H7 (cell line): Measurements from ENCODE around the gene STARD13. TPM values are rescaled to one million over a fixed set of nuclear protein-coding genes. Genes with fewer than 3 reads are reported as not detected.

Experiments
- DNase-seq: peaks from one replicate; pipeline ENCODE4 v3.0.0; 2012
- H3K27me3 ChIP-seq: 2 replicates; pipeline ENCODE4 v1.6.0; 2011; ENCODE audit warnings: mild to moderate bottlenecking, low read length; ENCODE audit not compliant: control insufficient read depth, insufficient read depth
- H3K36me3 ChIP-seq: replicated peaks from 2 replicates; pipeline ENCODE4 v1.5.1; 2011; ENCODE audit warnings: low read length; ENCODE audit not compliant: control insufficient read depth, insufficient read depth
- H3K4me3 ChIP-seq: 2 replicates; pipeline ENCODE4 v1.5.1; 2011; ENCODE audit warnings: low read depth, mild to moderate bottlenecking, control low read depth, low read length, moderate library complexity; ENCODE audit not compliant: insufficient read depth
- total RNA-seq: library from RNA; depleted of rRNA; stranded (reverse); fragments of >200 nt; shearing (Covaris generic); gene quantifications from 2 replicates; pipeline ENCODE4 v1.2.3, GENCODE V29; 2014

Gene STARD13
- total RNA-seq, 1 experiment from 2014 or later: 0.73 TPM

DNA sequence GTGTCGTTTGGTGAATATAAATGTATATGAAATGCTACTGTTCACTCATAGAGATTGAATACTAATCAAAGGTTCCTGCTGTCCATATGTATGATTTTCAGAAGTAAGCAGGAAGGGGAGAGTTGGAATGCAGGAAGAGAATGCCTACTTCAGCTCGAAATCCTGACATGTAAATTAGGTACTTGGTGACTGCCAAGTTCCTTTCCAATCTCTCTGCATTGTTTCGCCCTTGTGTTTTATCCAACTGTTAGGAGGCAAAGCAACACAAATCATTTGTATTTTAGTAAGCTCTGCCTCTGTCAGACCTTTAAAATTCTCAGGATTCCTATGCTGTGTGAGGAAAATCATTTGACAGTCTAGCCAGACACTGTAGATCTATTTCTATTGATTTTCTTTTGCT is 9.0 kb downstream of the STARD13 start:
- Histone ChIP-seq H3K27me3 (no peaks in the 10 kb centered on the region), H3K36me3 (no peaks in the 10 kb centered on the region), H3K4me3 (no peak overlapping the region)
- no peak for DNase-seq

DNA sequence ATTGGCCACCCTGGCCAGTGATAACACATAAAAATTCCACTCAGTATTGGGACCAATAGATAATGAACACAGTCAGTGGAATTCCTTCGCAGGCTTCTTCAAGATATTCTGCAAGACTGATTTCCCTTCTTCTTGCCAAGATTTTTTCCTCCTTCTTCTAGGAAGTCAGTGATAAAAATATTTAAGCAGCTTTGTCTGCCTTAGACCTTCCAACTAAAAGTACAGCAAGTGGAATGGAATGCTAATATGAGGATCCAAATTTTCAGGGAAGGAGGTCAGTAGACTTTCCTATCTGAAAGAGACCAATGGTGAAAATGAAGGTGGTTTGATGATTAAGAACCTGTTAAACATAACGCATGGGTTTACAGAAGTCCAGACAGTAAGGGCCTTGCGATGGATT is 9.6 kb downstream of the STARD13 start:
- no peaks in the 10 kb centered on the region for H3K27me3 ChIP-seq
- no peaks in the 10 kb centered on the region for H3K36me3 ChIP-seq
- no peak overlapping the region for H3K4me3 ChIP-seq
- DNase-seq: no peak

DNA sequence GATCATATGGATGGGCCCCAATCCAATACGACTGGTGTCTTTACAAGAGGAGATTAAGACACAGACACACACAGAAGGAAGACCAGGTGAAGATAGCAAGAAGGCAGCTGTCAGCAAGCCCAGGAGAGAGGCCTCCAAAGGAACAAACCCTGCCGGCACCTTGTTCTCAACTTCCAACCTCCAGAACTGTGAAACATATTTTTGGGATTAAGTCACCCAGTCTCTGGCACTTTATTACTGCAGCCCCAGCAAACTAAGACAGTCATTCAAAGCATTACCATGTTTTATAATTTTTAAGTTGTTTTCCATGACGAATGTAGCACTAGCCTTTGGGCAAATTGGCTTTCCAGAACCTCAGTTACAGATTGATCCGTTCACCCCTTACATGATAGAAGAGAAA is 11.3 kb downstream of the STARD13 start:
- no peaks in the 10 kb centered on the region for H3K36me3 ChIP-seq

DNA sequence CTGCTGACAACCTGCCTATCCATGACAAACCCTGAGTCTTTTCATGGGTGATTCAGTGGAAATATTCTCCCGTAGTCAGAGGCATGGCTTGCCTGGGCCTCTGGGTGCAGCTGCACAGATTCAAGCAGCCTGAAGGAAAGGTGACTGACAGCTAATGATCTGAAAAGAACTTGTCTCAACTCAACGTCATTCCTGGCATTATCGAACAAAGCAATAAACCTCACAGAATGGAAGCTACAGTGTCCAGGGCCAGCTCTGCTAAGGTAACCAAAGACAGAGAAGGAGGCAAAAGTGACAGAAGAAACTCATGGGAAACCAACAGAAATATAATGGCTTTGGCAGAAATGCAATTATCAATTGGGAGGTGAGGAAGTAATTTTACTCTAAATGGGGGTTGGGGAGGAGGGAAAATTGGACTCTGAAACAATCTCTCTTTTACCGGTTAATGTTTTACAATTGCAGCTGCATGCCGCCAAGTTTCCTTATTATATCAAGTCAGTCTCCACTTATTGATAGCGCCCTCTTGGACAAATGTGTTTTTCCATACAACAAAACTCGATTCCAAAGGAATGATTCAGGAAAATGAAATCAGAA is 12.9 kb downstream of the STARD13 start:
- no peak overlapping the region for H3K4me3 ChIP-seq
- no peaks in the 10 kb centered on the region for H3K36me3 ChIP-seq
- DNase-seq: no peak
- H3K27me3 ChIP-seq: no peaks in the 10 kb centered on the region

More for the DNA sequence above, 11.3 kb downstream of the STARD13 start:
- no peaks in the 10 kb centered on the region for H3K27me3 ChIP-seq
- H3K4me3 ChIP-seq: no peak overlapping the region
- no peak for DNase-seq

DNA sequence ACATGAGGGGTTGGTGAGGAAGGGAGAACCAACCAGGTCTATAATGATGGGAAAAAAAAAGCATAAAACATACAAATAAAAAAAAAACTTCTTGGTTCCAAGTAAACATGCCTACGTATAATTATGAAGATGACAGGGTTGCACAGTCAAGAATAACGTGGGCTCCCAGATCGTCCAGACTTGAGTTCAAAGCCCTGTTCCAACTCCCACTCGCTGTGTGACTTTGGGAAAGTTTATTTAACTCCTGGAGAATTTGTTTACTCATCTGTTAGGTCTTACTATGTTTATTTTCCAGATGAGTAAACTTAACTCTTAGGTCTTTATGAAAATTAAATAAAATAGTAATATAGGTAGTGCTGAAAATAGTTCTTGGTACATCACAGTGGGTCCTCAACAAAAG is 13.8 kb downstream of the STARD13 start:
- DNase-seq: no peak
- Histone ChIP-seq H3K27me3 (no peaks in the 10 kb centered on the region), H3K4me3 (no peak overlapping the region), H3K36me3 (no peaks in the 10 kb centered on the region)

DNA sequence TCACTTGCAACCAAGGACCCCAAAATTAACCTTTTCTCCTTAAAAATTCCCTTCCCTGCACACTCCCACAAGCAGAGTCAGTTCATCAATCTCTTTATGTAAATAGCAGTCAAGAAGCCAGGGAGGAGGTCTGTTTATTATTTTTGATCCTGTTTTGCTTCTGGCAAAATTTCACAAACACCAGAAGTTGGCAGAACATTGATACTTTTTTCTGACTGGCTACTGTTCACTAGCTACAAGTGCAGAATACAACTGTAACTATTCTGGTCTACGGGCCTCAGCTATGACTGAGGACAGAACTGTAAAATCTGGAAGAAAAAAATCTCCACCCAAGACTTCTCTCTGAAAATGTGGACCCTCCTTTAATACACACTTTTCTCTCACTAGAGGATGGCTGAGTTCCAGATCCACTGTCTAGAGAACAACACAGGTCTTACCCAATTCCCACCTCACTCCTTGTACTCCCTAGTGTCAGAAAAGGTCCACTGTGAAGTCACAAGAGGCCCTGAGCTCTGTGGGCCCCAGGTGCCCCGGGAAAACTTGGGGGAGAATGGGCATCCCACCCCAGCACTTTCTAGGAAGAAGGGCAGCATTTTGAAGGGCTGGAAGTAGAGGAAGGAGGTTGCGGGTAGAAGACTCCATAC is 14.5 kb downstream of the STARD13 start:
- Histone ChIP-seq H3K4me3 (no peak overlapping the region), H3K36me3 (no peaks in the 10 kb centered on the region), H3K27me3 (no peaks in the 10 kb centered on the region)
- DNase-seq: no peak

DNA sequence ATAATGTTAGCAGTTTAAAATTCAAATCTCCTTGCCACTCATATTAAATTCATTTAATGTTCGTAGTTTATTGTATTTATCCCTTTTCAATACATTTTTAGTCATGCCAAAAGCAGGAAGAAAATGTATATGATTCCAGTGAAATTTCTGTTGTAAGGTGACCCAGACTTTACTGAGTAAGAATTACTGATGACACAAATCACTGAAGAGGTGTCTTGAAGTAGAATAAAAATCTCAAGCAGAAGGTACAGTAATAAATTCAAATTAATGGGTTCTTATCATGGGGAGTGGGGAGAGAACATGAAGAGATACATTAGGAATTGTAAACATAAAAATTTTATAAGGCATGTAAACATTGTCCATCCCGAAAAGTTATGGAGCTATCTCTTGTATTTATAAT is 19.9 kb downstream of the STARD13 start:
- DNase-seq: no peak
- no peaks in the 10 kb centered on the region for H3K36me3 ChIP-seq
- no peak overlapping the region for H3K4me3 ChIP-seq
- no peaks in the 10 kb centered on the region for H3K27me3 ChIP-seq

DNA sequence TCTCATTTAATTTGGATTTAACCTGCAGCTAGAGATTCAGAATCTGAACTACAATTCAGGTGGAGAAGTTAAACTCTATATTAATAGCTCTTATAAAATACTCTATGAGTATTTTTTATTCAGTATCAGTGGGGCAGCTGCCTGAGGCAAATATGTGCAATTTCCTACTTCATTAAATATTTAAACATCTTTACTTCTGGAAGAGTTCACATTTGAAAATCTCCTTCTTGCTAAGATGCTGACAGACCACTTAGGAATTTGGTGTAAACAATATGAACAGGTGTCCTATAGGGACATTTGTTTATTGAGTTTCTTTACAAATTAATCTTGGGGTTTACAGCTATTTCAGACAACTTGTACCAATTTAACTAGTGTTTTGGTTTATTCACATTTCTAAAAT is 20.4 kb downstream of the STARD13 start:
- Histone ChIP-seq H3K4me3 (no peak overlapping the region), H3K36me3 (no peaks in the 10 kb centered on the region), H3K27me3 (no peaks in the 10 kb centered on the region)
- no peak for DNase-seq

DNA sequence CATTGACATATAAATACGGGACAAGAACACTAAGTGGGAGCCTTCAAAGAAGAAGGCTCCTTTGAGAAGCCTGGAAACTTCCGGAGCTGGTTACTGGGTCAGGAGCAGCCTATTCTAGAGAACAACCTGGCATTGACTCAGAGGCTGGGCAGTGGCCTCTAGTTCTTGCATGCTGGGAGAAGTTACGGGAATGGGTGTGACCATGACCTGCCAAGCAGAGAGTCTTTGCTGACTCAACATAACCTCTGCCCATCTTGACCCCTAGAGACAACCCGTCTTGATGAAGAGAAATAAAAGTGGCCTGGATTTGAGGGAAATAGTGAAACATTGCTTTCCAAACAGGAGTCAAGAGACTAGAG is 21.0 kb downstream of the STARD13 start:
- no peak for DNase-seq
- no peak overlapping the region for H3K4me3 ChIP-seq
- H3K27me3 ChIP-seq: no peaks in the 10 kb centered on the region
- no peaks in the 10 kb centered on the region for H3K36me3 ChIP-seq

DNA sequence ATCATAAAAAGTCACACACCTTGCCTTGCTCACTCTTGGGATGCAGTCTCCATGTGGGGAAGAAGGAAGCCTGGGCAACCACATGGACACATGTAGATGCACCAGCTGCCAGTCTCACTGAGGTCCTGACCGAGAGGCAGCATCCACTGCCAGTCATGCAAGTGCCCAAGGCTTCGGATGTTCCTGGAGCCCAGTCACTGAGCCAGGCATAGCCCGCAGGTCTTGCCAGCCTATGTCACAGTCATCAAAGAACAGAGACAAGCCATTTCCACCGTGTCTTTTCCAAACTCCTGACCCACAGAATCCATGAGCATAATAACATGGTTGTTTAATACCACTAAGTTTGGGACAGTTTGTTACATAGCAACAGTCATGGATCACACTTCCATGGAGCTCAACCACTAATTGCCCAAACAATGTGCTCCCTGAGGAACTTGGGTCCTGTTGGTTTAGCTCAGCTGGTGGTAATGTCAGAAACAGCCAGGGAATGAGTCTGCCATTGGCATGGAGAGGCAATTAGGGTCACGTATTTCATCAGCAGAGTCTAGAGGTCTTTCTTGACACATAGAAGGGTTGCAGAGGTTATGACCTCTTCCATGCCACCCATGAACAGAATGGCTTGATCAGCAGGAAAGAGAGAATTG is 21.5 kb downstream of the STARD13 start:
- Histone ChIP-seq H3K36me3 (no peaks in the 10 kb centered on the region), H3K27me3 (no peaks in the 10 kb centered on the region), H3K4me3 (no peak overlapping the region)
- no peak for DNase-seq

DNA sequence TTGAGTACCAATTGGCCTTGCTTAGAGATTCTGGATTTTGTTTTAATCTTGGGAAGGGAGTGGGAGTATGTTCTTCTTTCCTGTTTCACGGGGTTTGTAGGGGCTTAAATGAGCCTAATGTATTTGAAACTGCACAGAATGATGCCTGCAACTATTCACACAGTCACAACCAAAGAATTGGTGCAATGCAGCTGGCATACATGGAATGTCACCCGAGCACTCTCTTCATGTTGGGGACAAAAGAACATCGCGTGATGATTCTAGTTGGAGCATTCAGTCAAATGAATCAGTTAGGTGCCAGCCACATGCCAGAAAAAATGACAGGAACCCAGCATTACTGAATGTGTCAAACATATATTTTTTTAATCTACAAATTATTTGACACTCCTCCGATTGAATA is 22.1 kb downstream of the STARD13 start:
- Histone ChIP-seq H3K36me3 (no peaks in the 10 kb centered on the region), H3K27me3 (no peaks in the 10 kb centered on the region), H3K4me3 (no peak overlapping the region)
- DNase-seq: no peak

DNA sequence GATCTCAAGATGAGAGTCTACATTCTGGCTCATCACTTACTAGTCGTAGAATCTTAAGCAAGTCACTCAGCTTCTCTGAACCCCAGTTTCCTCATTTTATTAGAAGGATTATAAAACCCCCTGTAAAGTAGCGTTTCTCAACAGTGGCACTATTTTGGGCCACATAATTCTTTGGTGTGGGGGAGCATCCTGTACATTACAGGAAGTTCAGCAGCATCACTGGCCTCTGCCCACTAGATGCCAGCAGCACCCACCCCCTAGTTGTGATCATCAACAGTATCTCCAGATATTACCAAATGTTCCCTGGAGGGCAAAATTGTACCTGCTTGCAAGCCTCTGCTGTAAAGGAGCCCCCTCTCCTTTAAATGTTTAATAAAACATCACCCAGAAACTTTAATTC is 22.6 kb downstream of the STARD13 start:
- Histone ChIP-seq H3K36me3 (no peaks in the 10 kb centered on the region), H3K4me3 (no peak overlapping the region), H3K27me3 (no peaks in the 10 kb centered on the region)
- no peak for DNase-seq

DNA sequence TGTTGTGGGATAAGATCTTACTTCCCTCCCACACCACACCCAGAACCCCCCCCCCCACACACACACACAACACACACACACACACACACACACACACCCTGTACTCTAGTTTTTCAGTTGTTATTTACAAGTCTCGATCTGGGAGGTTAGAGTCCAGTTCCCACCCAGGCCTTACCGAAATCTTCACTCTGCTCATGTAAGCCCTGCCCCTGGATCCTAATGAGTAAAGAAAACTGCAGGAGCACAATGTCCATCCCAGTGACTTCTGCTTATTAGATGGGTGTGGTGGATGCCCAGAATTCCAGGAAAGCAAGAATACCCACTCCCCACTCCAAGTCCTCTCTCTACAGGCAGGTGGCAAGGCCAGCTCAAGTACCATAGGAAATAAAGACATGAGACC is 23.0 kb downstream of the STARD13 start:
- Histone ChIP-seq H3K4me3 (no peak overlapping the region), H3K27me3 (no peaks in the 10 kb centered on the region), H3K36me3 (no peaks in the 10 kb centered on the region)
- no peak for DNase-seq

DNA sequence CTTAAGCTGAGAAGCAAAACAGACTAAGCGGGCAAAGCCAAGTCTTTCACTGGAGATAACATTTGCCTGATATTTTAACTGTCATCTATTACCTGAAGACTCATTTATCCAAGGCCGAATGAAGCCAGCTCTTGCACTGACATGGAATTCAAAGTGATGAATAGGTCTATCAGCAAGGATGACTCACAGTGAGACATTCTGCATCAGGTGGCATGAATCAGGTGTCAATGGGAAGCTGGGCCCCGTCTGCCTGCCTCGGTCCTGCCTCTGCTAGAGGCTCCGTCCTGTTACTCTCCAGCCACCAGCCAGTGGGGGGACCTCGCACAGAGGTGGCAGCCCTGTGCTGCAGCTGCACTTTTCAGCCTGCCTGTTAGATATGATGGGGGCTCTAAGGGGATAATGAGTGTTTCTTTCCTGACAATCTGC is 23.5 kb downstream of the STARD13 start:
- H3K4me3 ChIP-seq: no peak overlapping the region
- no peak for DNase-seq

DNA sequence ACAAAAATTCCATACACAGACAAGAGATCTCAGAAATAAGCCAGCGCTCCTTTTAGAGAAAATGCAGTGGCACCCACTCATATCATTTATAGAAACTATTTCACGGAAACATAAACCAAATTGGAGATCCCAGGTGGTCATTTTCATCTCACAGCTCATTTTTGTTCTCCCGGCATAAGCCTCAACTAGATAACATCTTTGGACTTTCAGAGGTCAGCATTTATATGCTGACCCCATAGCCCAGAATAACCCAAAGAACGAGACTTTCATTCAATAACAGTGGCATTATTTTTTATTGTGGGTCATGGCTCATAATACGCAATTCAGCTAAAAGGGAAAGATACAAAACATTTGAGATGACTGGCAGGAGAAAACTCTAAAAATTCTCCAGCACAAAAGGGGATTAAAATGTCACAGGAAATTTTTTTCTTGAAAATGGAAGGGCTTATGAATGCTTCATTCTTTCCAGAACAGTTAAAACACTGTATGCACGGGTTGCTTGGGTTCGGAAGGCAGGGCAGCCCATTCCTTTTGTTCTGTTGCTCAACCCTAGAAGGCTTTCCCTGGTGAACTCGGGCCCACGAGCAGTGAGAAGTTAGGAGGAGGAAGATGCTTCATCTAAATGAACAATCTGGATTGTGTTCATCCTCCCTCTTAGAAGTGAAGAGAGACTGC is 24.0 kb downstream of the STARD13 start:
- DNase-seq: no peak
- Histone ChIP-seq H3K27me3 (no peaks in the 10 kb centered on the region), H3K36me3 (no peaks in the 10 kb centered on the region), H3K4me3 (no peak overlapping the region)

More for the DNA sequence above, 23.5 kb downstream of the STARD13 start:
- Histone ChIP-seq H3K27me3 (no peaks in the 10 kb centered on the region), H3K36me3 (no peaks in the 10 kb centered on the region)
